Measurements from ENCODE around the gene SLC35D1. TPM values are rescaled to one million over a fixed set of nuclear protein-coding genes. Genes with fewer than 3 reads are reported as not detected.

The SLC35D1 gene
- total RNA-seq, 1 donor from 2014 or later, result 5.6 TPM

DNA sequence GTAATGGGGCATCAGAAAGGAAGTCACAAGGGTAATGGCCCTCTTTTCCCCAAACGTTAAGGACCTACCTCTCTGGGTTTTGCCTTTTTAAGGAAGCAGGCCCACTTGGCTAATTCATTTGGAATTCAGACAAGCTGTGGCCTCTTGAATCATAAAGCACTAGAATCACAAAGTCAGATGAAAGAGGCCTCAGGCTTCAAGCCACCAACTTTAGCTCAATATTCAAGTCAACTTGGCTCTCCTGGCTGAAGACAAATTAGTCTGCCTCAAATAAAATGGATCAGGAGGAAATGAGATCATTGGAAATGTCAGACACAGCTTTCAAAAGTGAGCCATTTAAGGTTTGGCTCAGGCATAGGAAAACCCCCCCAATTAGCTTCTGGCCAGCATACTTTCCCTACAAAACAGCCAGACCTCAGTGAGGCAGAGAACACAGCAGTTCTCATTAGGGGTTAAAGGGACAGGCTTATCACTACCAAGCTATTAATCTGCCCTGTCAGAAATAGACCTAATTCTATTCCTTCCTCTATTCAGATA, 34.3 kb downstream of the SLC35D1 start:
- DNase-seq (no peak), ATAC-seq (no peak)
- intact Hi-C loops (cut with DNase I), result no loop called here
- Histone ChIP-seq H3K4me3 (no peak overlapping the region), H3K36me3 (peaks cover 16% of the 10 kb centered on the region), H3K27me3 (ENCODE audit: low read depth) (no peaks in the 10 kb centered on the region), H3K27ac (no peak overlapping the region), H3K4me1 (peaks cover 21% of the 10 kb centered on the region), H3K9me3 (no peaks in the 10 kb centered on the region)
- TF ChIP-seq, protein P1, sequence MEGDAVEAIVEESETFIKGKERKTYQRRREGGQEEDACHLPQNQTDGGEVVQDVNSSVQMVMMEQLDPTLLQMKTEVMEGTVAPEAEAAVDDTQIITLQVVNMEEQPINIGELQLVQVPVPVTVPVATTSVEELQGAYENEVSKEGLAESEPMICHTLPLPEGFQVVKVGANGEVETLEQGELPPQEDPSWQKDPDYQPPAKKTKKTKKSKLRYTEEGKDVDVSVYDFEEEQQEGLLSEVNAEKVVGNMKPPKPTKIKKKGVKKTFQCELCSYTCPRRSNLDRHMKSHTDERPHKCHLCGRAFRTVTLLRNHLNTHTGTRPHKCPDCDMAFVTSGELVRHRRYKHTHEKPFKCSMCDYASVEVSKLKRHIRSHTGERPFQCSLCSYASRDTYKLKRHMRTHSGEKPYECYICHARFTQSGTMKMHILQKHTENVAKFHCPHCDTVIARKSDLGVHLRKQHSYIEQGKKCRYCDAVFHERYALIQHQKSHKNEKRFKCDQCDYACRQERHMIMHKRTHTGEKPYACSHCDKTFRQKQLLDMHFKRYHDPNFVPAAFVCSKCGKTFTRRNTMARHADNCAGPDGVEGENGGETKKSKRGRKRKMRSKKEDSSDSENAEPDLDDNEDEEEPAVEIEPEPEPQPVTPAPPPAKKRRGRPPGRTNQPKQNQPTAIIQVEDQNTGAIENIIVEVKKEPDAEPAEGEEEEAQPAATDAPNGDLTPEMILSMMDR (IDR thresholded peaks at IDR 0.05), result no peak

DNA sequence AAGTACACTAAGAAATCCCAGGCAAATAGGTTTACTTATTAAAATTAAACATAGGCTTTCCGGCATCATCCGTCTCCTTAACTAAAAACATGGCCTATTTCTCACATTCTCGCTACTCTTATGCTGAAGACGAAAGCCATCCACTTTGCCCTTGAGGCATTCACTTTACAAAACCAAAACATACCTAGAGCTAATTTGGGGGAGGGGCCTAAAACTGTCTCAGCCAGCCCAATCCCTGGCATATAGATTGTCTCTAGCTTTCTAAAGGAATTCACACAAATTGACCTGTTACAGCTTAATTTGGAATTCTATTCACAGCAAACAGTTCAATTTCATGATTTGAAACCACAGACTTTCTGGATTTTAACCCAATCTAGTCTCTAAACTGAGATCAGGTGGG, 34.8 kb downstream of the SLC35D1 start:
- H3K4me3 ChIP-seq, result no peak overlapping the region
- H3K27ac ChIP-seq, result no peak overlapping the region
- peaks cover 16% of the 10 kb centered on the region for H3K36me3 ChIP-seq
- DNase-seq (no peak), ATAC-seq (no peak)
- H3K27me3 ChIP-seq (ENCODE audit: low read depth), result no peaks in the 10 kb centered on the region
- peaks cover 21% of the 10 kb centered on the region for H3K4me1 ChIP-seq
- H3K9me3 ChIP-seq, result no peaks in the 10 kb centered on the region
- TF ChIP-seq, protein P1 (IDR thresholded peaks at IDR 0.05), result no peak
- intact Hi-C loops (cut with DNase I), result no loop called here

DNA sequence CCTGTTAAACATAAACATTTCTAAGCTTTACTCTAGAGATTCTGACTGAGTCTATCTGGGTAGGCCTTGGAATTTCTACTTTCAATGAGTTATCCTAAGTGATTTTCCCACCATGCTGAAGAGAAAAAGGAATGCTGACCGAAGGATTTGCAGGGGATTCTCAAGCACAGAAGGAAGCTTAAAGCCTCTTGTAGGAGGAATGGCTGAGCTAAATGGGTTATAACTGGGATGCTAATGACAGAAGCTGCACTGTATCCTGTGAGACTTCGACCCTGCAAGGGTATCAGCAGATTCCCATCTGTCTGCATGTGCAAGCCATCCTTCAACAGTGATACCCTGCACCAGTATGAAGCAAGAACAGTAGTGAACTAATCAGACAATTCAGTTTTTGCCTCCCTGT, 35.4 kb downstream of the SLC35D1 start:
- TF ChIP-seq, protein P1 (IDR thresholded peaks at IDR 0.05), result no peak
- H3K27ac ChIP-seq, result no peak overlapping the region

DNA sequence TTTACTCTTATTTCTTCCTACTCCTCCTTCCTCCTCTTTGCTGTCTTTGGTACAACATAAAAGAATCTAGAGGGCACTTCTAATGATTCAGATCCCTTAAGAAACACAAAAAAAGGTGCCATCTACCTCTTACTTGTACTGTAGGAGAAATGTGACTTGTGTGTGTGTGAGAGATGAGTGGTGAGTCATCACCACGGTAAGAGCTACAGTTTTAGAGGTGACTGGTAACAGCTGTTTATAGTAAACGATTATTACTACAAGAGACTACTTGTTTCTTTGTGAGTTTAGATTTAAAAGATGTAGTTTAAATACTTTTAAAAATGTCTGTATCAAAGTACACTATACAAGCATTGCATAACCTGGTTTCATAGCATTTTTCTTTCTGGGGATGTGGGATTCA, 40.4 kb downstream of the SLC35D1 start:
- ATAC-seq (peak in 1 of 2 donors; percentile 42), DNase-seq (no peak)
- Histone ChIP-seq H3K27ac (no peak overlapping the region), H3K4me1 (no peaks in the 10 kb centered on the region), H3K4me3 (no peak overlapping the region), H3K27me3 (ENCODE audit: low read depth) (no peaks in the 10 kb centered on the region), H3K36me3 (peaks cover 8% of the 10 kb centered on the region), H3K9me3 (no peaks in the 10 kb centered on the region)
- TF ChIP-seq, protein P1 (IDR thresholded peaks at IDR 0.05), result no peak
- intact Hi-C loops (cut with DNase I), result no loop called here

More for the DNA sequence above, 35.4 kb downstream of the SLC35D1 start:
- no peaks in the 10 kb centered on the region for H3K9me3 ChIP-seq
- intact Hi-C loops (cut with DNase I), result no loop called here
- H3K4me1 ChIP-seq, result peaks cover 21% of the 10 kb centered on the region
- peaks cover 16% of the 10 kb centered on the region for H3K36me3 ChIP-seq
- DNase-seq (no peak), ATAC-seq (no peak)
- no peaks in the 10 kb centered on the region for H3K27me3 ChIP-seq (ENCODE audit: low read depth)
- H3K4me3 ChIP-seq, result no peak overlapping the region

DNA sequence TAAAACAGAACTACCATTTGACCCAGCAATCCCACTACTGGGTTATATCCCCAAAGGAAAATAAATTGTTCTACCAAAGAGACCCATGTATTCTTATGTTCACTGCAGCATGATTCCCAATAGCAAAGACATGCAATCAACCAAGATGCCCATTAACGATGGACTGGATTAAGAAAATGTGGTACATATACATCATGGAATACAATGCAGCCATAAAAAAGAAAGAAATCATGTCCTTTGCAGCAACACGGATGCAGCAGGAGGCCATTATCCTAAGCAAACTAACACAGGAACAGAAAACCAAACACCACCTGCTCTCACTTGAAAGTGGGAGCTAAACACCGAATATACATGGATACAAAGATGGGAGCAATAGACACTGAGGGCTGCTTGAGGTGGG, 44.2 kb downstream of the SLC35D1 start:
- no peak overlapping the region for H3K4me3 ChIP-seq
- DNase-seq (no peak), ATAC-seq (no peak)
- TF ChIP-seq, protein P1 (IDR thresholded peaks at IDR 0.05), result no peak
- intact Hi-C loops (cut with DNase I), result no loop called here
- no peaks in the 10 kb centered on the region for H3K4me1 ChIP-seq
- no peaks in the 10 kb centered on the region for H3K27me3 ChIP-seq (ENCODE audit: low read depth)
- H3K9me3 ChIP-seq, result no peaks in the 10 kb centered on the region
- peaks cover 18% of the 10 kb centered on the region for H3K36me3 ChIP-seq
- H3K27ac ChIP-seq, result no peak overlapping the region
